IMR-90 (cell line): Measurements from ENCODE around the gene LRIG1. TPM values are rescaled to one million over a fixed set of nuclear protein-coding genes. Genes with fewer than 3 reads are reported as not detected.
A peak's percentile ranks its signal among the peaks of the same experiment; 100 is the strongest.

Experiments used
- ATAC-seq: fragments of 200-7000 bp; cut with Tn5 transposase; 2 replicates; pipeline ENCODE4 v1.9.1; 2020; ENCODE audit warnings: low read depth, mild to moderate bottlenecking, moderate library complexity
- BruUV-seq: library from RNA; stranded (reverse); fragments of 400-500 nt; replicated peaks from 2 replicates; lab custom pipeline; 2021; lab: Mats Ljungman, UMichigan
- CTCF ChIA-PET: fragments of 300-600 bp; formaldehyde crosslinking; extraction: SDS; loops from one replicate; lab custom pipeline; 2021; ENCODE audit warnings: antibody characterized with exemption; lab: Yijun Ruan, JAX
- POLR2A ChIA-PET: fragments of 300-600 bp; sonication (Branson Sonifier 250); formaldehyde crosslinking; loops from one replicate; lab custom pipeline; 2022; ENCODE audit warnings: antibody characterized with exemption; ENCODE audit not compliant: unreplicated experiment; lab: Charles Lee
- DNase-seq: peaks from one replicate; pipeline ENCODE4 v3.0.0; 2013
- H2AFZ ChIP-seq: replicated peaks from 2 replicates; pipeline ENCODE3; 2013; ENCODE audit warnings: low read length, mild to moderate bottlenecking; ENCODE audit not compliant: poor library complexity
- H2AK5ac ChIP-seq: 2 replicates; pipeline ENCODE4 v1.6.1; 2013; ENCODE audit warnings: low read depth, low read length, inconsistent platforms
- H2AK9ac ChIP-seq: replicated peaks from 2 replicates; pipeline ENCODE3; 2013; ENCODE audit warnings: mild to moderate bottlenecking, low read depth, low read length, moderate library complexity; ENCODE audit not compliant: poor library complexity
- H2BK120ac ChIP-seq: 2 replicates; pipeline ENCODE4 v1.6.1; 2013; ENCODE audit warnings: low read depth, low read length, inconsistent platforms
- H2BK15ac ChIP-seq: 3 replicates; pipeline ENCODE4 v1.6.1; 2013; ENCODE audit warnings: low read depth, low read length, inconsistent platforms
- H2BK20ac ChIP-seq: 2 replicates; pipeline ENCODE4 v1.6.1; 2013; ENCODE audit warnings: low read depth, mild to moderate bottlenecking, inconsistent platforms, low read length, moderate library complexity
- H2BK5ac ChIP-seq: 2 replicates; pipeline ENCODE4 v1.6.1; 2013; ENCODE audit warnings: mild to moderate bottlenecking, low read depth, low read length, inconsistent platforms; ENCODE audit not compliant: poor library complexity, severe bottlenecking
- H3K14ac ChIP-seq: replicated peaks from 2 replicates; pipeline ENCODE4 v1.6.1; 2013; ENCODE audit warnings: low read depth, low read length, inconsistent platforms
- H3K18ac ChIP-seq: 2 replicates; pipeline ENCODE4 v1.6.1; 2013; ENCODE audit warnings: low read depth, low read length, control low read depth
- H3K23ac ChIP-seq: 2 replicates; pipeline ENCODE4 v1.6.1; 2013; ENCODE audit warnings: low read depth, low read length, inconsistent platforms
- H3K27ac ChIP-seq: 2 replicates; pipeline ENCODE4 v1.5.1; 2013; ENCODE audit warnings: mild to moderate bottlenecking, control low read depth, low read length; ENCODE audit not compliant: insufficient read depth
- H3K27me3 ChIP-seq: 2 replicates; pipeline ENCODE4 v1.6.1; 2013; ENCODE audit warnings: low read length; ENCODE audit not compliant: control insufficient read depth, insufficient read depth
- H3K36me3 ChIP-seq: 2 replicates; pipeline ENCODE4 v1.6.1; 2013; ENCODE audit warnings: low read length, mixed read lengths; ENCODE audit not compliant: control insufficient read depth, insufficient read depth
- H3K4ac ChIP-seq: 2 replicates; pipeline ENCODE4 v1.6.1; 2013; ENCODE audit warnings: low read depth, low read length, inconsistent platforms
- H3K4me1 ChIP-seq: 2 replicates; pipeline ENCODE4 v1.6.1; 2013; ENCODE audit warnings: low read length, mixed read lengths; ENCODE audit not compliant: control insufficient read depth, insufficient read depth
- H3K4me2 ChIP-seq: 2 replicates; pipeline ENCODE4 v1.6.1; 2013; ENCODE audit warnings: low read depth, mild to moderate bottlenecking, control low read depth, low read length, moderate library complexity
- H3K4me3 ChIP-seq: 2 replicates; pipeline ENCODE4 v1.5.1; 2013; ENCODE audit warnings: low read depth, mild to moderate bottlenecking, control low read depth, low read length, moderate library complexity; ENCODE audit not compliant: insufficient read depth
- H3K56ac ChIP-seq: 2 replicates; pipeline ENCODE4 v1.6.1; 2013; ENCODE audit warnings: low read length, inconsistent platforms; ENCODE audit not compliant: insufficient read depth; ENCODE audit errors: extremely low read depth
- H3K79me1 ChIP-seq, 2 experiments: 2 replicates each; pipeline ENCODE4 v1.6.1; 2013; ENCODE audit warnings: low read length in 2 of 2, inconsistent platforms in 1 of 2, low read depth in 1 of 2
- H3K9ac ChIP-seq: 2 replicates; pipeline ENCODE4 v1.6.1; 2013; ENCODE audit warnings: low read depth, low read length, control low read depth
- H3K9me1 ChIP-seq: 2 replicates; pipeline ENCODE4 v1.6.1; 2013; ENCODE audit warnings: low read length, inconsistent platforms; ENCODE audit not compliant: insufficient read depth
- H3K9me3 ChIP-seq: 2 replicates; pipeline ENCODE4 v1.6.1; 2013; ENCODE audit warnings: low read length; ENCODE audit not compliant: control insufficient read depth, insufficient read depth
- H4K20me1 ChIP-seq: 2 replicates; pipeline ENCODE4 v1.6.1; 2013; ENCODE audit warnings: low read length, inconsistent platforms; ENCODE audit not compliant: insufficient read depth
- H4K5ac ChIP-seq: 2 replicates; pipeline ENCODE4 v1.6.1; 2013; ENCODE audit warnings: mild to moderate bottlenecking, low read depth, low read length, control low read depth
- H4K8ac ChIP-seq, 2 experiments: 2 replicates each; pipeline ENCODE4 v1.6.1; 2013; ENCODE audit warnings: low read depth in 2 of 2, low read length in 2 of 2, control low read depth in 1 of 2, inconsistent platforms in 1 of 2
- H4K91ac ChIP-seq: 2 replicates; pipeline ENCODE4 v1.6.1; 2013; ENCODE audit warnings: low read depth, low read length, inconsistent platforms; ENCODE audit not compliant: insufficient read depth
- BHLHE40 ChIP-seq: fragments of 150-350 bp; IDR thresholded peaks from 2 replicates; pipeline ENCODE4 v1.6.1; 2016; ENCODE audit warnings: mild to moderate bottlenecking, low read depth, low read length
- MAFK ChIP-seq: IDR thresholded peaks from 2 replicates; pipeline ENCODE4 v1.6.1; 2012; ENCODE audit warnings: low read depth, low read length, improper control_type of control experiment
- RFX5 ChIP-seq: IDR thresholded peaks from 2 replicates; pipeline ENCODE4 v1.8.0; 2012; ENCODE audit warnings: low read depth, mild to moderate bottlenecking, low read length, moderate library complexity
- USF2 ChIP-seq: fragments of 150-350 bp; IDR thresholded peaks from 2 replicates; pipeline ENCODE4 v1.6.1; 2017; ENCODE audit warnings: mild to moderate bottlenecking, antibody characterized with exemption, low read length, low read depth
- WGBS, 2 experiments: methylation state at CpG; one replicate each; pipeline versions ENCODE4 v1.1.5 to v1.1.7; 2013; ENCODE audit warnings: missing lambda C conversion rate in 2 of 2; ENCODE audit not compliant: insufficient read length in 1 of 2; ENCODE audit errors: extremely low coverage in 2 of 2; 5-methylcytosine and 5-hydroxymethylcytosine counted together
- dilution Hi-C: fragments of 300-500 bp; cut with HindIII; formaldehyde crosslinking; loops from one replicate; pipeline ENCODE4 v1.14.3; 2018; ENCODE audit warnings: low sequenced_read_pairs; ENCODE audit not compliant: unreplicated experiment
- in situ Hi-C: fragments of 300-500 bp; cut with MboI; formaldehyde crosslinking; loops from 3 replicates; pipeline ENCODE4 v1.14.3; 2019; ENCODE audit warnings: low sequenced_read_pairs, inconsistent platforms, mixed read lengths
- intact Hi-C: fragments of 100-400 bp; cut with micrococcal nuclease; formaldehyde crosslinking; loops from 2 replicates; pipeline ENCODE4 v1.10.0; 2022
- polyA plus RNA-seq, 3 experiments: library from polyadenylated mRNA; depleted of rRNA; stranded (reverse); fragments of >200 nt; gene quantifications; 2 replicates each; pipeline ENCODE4 v1.2.3, GENCODE V29; 2012; ENCODE audit warnings: low replicate concordance in 1 of 3
- total RNA-seq: library from RNA; depleted of rRNA; stranded (reverse); fragments of >200 nt; gene quantifications from 2 replicates; pipeline ENCODE4 v1.2.3, GENCODE V29; 2012

The LRIG1 gene
- total and polyA plus RNA-seq, 2 of the 4 experiments (the other 2 are of a cell fraction): 62.8 to 87.8 TPM

GRCh38 chr3:66489115-66489514, 11.7 kb downstream of the LRIG1 start:
- Histone ChIP-seq H3K4me1 (peaks cover 29% of the 10 kb centered on the region), H2AK5ac (peak overlapping the region; percentile 60; the same call in 1 of the 2 replicates), H2BK20ac (peak overlapping the region; percentile 42; the same call in 1 of the 2 replicates), H2BK120ac (peak overlapping the region; percentile 33; the same call in 1 of the 2 replicates), H4K20me1 (peaks cover 25% of the 10 kb centered on the region; the same call in 1 of the 2 replicates), H3K9me3 (no peaks in the 10 kb centered on the region), H4K8ac (no peak overlapping the region), H3K23ac (peak overlapping the region; percentile 22; the same call in 1 of the 2 replicates), H4K5ac (peak overlapping the region; percentile 38; the same call in 1 of the 2 replicates), H3K9me1 (peaks cover 11% of the 10 kb centered on the region), H2AFZ (no peak overlapping the region), H3K14ac (no peak overlapping the region), H3K27me3 (no peaks in the 10 kb centered on the region), H3K9ac (no peak overlapping the region), H3K56ac (no peak overlapping the region), H3K4ac (peak overlapping the region; percentile 27; the same call in 1 of the 2 replicates), H4K91ac (no peak overlapping the region; the same call in 1 of the 2 replicates), H3K4me2 (no peak overlapping the region), H3K79me1 (peaks cover 21 to 66% of the 10 kb centered on the region in 2 experiments; a peak in 3 of 4 replicates), H3K18ac (peak overlapping the region; percentile 44; the same call in 1 of the 2 replicates), H2AK9ac (no peak overlapping the region), H3K36me3 (no peaks in the 10 kb centered on the region), H3K4me3 (no peak overlapping the region), H3K27ac (peak overlapping the region; percentile 23; the same call in 1 of the 2 replicates), H2BK15ac (no peak overlapping the region; the same call in 2 of the 3 replicates), H2BK5ac (no peak overlapping the region)
- ATAC-seq (no peak), DNase-seq (no peak)
- CTCF ChIA-PET: interaction anchor here (1.2 kb wide), 1 partner anchor 82 kb away, joined by 3 read pairs; no protein-coding TSS in a partner anchor
- POLR2A ChIA-PET: no interaction called here
- no TSS peak for BruUV-seq
- dilution Hi-C loops: no loop called here
- no CpG with 5 or more reads among the region's 2 CpGs for WGBS, 2 experiments
- in situ Hi-C loops: no loop called here
- intact Hi-C loops: loop anchor here (10.0 kb wide), 1 partner anchor 506 kb away; the partner anchor contains the start of gene KBTBD8
- TF ChIP-seq RFX5 (no peak), MAFK (no peak), BHLHE40 (no peak), USF2 (no peak)
